RWPE1 (cell line): ENCODE results near the gene VSX1.

ENCODE experiments used
- CTCF ChIA-PET: fragments of 350-600 bp; sonication (Branson Sonifier 250); formaldehyde crosslinking; extraction: SDS; loops from one replicate; lab custom pipeline; 2021; lab: Yijun Ruan, JAX
- POLR2A ChIA-PET: fragments of 400-600 bp; formaldehyde crosslinking; extraction: SDS; loops from one replicate; lab custom pipeline; 2020; ENCODE audit warnings: antibody characterized with exemption; ENCODE audit not compliant: low non-redundant PET; lab: Yijun Ruan, JAX
- DNase-seq: peaks from one replicate; pipeline ENCODE4 v3.0.0; 2012; ENCODE audit warnings: low spot score
- H3K27ac ChIP-seq: fragments of 450-650 bp; 2 replicates; pipeline ENCODE4 v1.5.1; 2017
- TF ChIP-seq, protein P1 (sequence below): fragments of 450-650 bp; conservative IDR thresholded peaks from 2 replicates; pipeline ENCODE4 v1.5.1; 2017; ENCODE audit warnings: low read depth, mild to moderate bottlenecking

VSX1 gene

DNA sequence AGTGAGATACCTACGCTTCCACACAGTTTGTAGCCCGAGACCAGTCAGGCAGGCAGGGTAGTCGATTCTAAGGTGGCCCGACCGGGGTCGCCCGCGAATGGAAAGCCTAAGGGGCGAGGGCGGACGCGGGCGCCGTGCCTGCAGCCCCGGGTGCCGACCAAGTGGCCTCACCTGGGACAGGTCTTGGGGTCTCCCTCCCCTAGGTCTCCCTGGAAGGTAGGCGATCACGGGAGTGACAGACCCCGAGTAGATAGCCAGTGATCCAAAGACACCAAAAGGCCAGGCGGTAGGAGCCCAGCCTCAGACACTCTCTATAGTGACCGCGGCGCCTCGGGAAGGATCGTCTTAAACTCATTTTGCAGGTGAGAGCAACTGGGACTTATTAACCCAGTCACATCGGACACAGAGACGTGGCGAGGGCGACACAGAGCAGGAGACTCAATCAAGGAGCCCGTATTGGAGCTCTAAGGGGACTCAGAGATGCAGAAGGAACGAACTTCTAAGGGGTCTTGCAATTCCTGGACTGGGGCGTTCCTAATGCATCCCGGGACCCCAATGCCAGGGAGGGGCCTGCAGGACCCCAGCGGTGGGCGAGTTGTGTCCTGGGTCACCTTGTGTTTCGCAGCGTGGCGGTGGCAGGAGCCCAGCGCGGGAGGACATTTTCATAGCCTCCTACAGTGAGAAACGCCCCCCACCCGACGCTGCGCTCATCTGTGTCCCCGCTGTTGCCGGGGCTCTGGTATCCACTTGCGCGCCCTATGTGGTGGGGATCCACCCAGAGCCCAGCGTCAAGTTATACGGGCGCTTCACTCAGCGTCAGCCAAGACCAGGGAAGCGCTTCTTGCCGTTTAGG is 2.1 kb upstream of the VSX1 start:
- TF ChIP-seq, protein P1, sequence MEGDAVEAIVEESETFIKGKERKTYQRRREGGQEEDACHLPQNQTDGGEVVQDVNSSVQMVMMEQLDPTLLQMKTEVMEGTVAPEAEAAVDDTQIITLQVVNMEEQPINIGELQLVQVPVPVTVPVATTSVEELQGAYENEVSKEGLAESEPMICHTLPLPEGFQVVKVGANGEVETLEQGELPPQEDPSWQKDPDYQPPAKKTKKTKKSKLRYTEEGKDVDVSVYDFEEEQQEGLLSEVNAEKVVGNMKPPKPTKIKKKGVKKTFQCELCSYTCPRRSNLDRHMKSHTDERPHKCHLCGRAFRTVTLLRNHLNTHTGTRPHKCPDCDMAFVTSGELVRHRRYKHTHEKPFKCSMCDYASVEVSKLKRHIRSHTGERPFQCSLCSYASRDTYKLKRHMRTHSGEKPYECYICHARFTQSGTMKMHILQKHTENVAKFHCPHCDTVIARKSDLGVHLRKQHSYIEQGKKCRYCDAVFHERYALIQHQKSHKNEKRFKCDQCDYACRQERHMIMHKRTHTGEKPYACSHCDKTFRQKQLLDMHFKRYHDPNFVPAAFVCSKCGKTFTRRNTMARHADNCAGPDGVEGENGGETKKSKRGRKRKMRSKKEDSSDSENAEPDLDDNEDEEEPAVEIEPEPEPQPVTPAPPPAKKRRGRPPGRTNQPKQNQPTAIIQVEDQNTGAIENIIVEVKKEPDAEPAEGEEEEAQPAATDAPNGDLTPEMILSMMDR: no peak
- H3K27ac ChIP-seq: no peak overlapping the region
- POLR2A ChIA-PET: no interaction called here
- CTCF ChIA-PET: interaction anchor here (0.7 kb wide), 1 partner anchor 1894 kb away, joined by 3 read pairs; no protein-coding TSS in a partner anchor
- no peak for DNase-seq

DNA sequence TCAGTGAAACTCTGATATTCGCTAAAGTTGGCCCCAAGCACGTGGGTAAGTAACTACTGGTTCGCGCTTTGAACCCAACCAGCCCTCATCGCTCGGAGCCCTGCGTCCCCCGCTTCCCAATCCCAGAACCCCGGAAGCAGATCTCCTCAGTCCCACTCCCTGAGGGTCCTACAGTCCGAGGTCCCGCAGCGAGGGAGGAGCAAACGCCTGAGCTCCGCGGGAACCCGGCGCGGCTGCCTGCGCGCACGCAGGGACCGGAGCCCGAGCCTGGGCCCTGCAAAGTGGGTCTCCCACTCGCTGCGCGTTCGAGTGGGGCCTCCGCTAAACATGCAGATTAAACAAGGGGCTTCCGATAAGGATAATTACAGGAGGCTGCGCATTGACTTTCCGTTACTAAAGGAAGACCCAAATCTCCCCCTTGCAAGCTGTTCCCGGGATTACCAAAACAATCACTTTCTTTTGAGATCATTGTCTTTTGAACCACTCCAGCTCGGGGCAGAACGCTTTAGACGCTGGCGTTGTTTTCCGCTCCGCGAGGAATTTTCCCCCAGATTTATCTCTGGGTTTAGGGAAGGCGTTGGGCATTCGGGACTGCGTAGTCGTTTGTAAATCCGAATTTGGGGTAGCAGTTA is 1.3 kb upstream of the VSX1 start:
- ChIA-PET CTCF (no interaction called here), POLR2A (no interaction called here)
- TF ChIP-seq, protein P1: no peak
- DNase-seq: no peak
- no peak overlapping the region for H3K27ac ChIP-seq

DNA sequence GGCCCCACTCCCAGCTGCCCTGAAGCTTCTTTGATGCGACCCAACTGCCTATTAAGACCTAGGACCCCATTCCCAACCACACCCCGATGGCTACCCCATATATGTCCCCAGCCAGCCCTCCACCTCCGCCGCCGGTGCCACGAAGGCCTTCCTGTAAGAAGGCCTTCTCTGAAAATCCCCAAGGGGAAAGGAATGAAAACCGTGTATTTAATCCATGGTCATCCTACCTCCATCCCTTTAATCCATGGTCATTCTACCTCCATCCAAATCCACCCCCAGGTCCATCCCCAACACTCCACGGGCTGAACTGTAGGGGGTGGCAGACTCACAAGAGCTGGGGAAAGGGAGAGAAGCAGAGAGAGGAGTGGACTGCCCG is 545 bp upstream of the VSX1 start:
- TF ChIP-seq, protein P1: no peak
- H3K27ac ChIP-seq: no peak overlapping the region
- DNase-seq: no peak
- ChIA-PET POLR2A (no interaction called here), CTCF (no interaction called here)

DNA sequence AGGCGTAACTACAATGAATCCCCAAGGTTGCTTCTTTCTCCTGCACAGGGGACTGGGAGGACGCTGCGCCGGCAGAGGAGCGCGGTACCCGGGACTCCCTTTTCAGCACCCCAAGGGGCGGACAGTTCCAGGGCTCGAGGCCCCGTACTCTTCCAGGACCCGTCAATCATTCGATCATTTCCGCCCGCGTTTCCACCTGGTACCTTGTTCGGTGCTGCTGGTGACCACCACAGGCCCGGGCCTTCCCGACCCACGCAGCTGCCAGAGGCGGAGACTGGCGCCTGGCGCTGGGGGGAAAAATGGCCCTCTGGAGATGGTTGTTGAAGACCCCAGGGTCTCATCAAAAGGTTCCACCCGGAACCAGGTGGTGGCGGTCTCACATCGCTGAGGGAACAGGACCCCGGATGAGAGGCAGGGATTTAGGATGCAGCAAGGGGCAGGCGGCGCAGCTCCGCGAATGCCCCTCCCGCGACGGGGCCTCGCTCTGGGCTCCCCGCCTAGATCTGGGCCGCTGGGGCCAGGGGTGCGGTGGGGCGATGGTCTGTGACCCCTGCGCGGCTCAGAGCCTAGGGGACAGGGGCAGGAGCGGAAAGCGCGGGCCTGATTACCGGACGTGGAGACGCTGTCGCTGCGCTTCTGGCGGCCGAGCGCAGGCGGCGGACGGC is 744 bp downstream of the VSX1 start:
- POLR2A ChIA-PET: no interaction called here
- TF ChIP-seq, protein P1: no peak
- CTCF ChIA-PET: interaction anchor here (0.6 kb wide), 1 partner anchor 89 kb away, joined by 3 read pairs; no protein-coding TSS in a partner anchor
- DNase-seq: peak; percentile 57
- no peak overlapping the region for H3K27ac ChIP-seq

DNA sequence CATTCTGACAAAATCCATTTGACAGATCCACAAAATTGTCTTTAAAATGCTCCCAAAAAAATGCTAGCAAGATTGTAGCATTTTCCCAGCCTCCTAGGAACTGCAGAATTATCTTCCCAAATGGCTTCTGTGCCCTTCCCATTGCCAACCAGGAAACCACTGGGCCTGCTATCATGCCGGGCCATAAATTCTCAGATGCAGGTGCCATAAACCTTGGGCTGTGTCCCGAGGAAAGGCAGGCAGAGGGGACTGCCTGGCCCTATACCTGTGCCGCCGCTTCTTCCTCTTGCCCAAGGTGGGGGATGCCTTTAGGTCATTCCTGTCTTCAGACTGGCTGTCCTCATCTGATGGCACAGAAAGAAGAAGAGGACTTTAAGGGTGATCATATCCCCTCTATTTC is 2.8 kb downstream of the VSX1 start:
- POLR2A ChIA-PET: no interaction called here
- DNase-seq: no peak
- CTCF ChIA-PET: no interaction called here
- no peak overlapping the region for H3K27ac ChIP-seq
- TF ChIP-seq, protein P1: no peak

DNA sequence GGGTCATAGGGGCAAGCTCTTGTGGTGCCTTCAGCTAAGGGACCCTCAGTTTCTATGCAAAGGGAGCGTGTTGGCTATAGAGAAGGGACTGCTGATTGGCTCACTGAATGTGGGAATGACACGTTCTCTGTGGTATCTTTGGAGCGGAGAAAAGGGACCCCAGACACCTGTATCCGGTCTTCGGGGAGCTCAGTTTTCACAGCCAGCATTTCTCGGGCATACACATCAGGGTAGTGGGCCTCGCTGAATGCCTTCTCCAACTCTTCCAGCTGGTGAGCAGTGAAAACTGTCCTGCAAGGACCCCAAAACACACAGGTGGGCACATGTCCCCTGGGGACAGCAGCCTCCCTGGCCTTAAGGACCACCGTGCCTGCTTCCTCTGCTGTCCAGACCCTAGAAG is 3.3 kb downstream of the VSX1 start:
- no peak for DNase-seq
- CTCF ChIA-PET: no interaction called here
- TF ChIP-seq, protein P1: no peak
- POLR2A ChIA-PET: no interaction called here
- no peak overlapping the region for H3K27ac ChIP-seq
